C1 segment of cervical spinal cord (tissue), 14 donors: Measurements from ENCODE around the gene RNF13.
"Not testable (repeated sequence)": the region's sequence is repeated elsewhere in the genome, so short reads cannot be mapped to it uniquely, and the experiment has no call there.

ENCODE experiments used
- DNase-seq, 14 donors: peaks; one replicate each; lab custom pipeline; 2025; lab: John Stamatoyannopoulos, UW

Gene RNF13

GRCh38 chr3:149839469-149839868 lies 26.5 kb downstream of the RNF13 start:
- DNase-seq: not testable (repeated sequence)

GRCh38 chr3:149839896-149840295 lies 26.9 kb downstream of the RNF13 start:
- DNase-seq: no peak

- no peak for DNase-seq
Measured at GRCh38 chr3:149843502-149843901, 30.5 kb downstream of the RNF13 start.

GRCh38 chr3:149844091-149844490 lies 31.1 kb downstream of the RNF13 start:
- DNase-seq: no peak

GRCh38 chr3:149845570-149846244 lies 32.7 kb downstream of the RNF13 start:
- DNase-seq: no peak

GRCh38 chr3:149848238-149848637 lies 35.2 kb downstream of the RNF13 start:
- no peak for DNase-seq

- no peak for DNase-seq
Measured at GRCh38 chr3:149848688-149849087, 35.7 kb downstream of the RNF13 start.

- no peak for DNase-seq
Measured at GRCh38 chr3:149850787-149851584, 38.0 kb downstream of the RNF13 start.

GRCh38 chr3:149858911-149859310 lies 45.9 kb downstream of the RNF13 start:
- no peak for DNase-seq

GRCh38 chr3:149860881-149861280 lies 47.9 kb downstream of the RNF13 start:
- DNase-seq: no peak

- no peak for DNase-seq
Measured at GRCh38 chr3:149867563-149867962, 54.5 kb downstream of the RNF13 start.

GRCh38 chr3:149871855-149872254 lies 58.8 kb downstream of the RNF13 start:
- no peak for DNase-seq

- DNase-seq: no peak
Measured at GRCh38 chr3:149872589-149872988, 59.6 kb downstream of the RNF13 start.

- no peak for DNase-seq
Measured at GRCh38 chr3:149877668-149878067, 64.7 kb downstream of the RNF13 start.

GRCh38 chr3:149879872-149880271 lies 66.9 kb downstream of the RNF13 start:
- DNase-seq: peak in 7 of 14 donors; percentile 4 to 54 (median 32)

GRCh38 chr3:149881879-149882278 lies 68.9 kb downstream of the RNF13 start:
- DNase-seq: no peak

GRCh38 chr3:149883134-149883533 lies 70.1 kb downstream of the RNF13 start:
- DNase-seq: no peak

- DNase-seq: not testable (repeated sequence)
Measured at GRCh38 chr3:149883860-149884259, 70.8 kb downstream of the RNF13 start.

- not testable (repeated sequence) for DNase-seq
Measured at GRCh38 chr3:149884848-149885247, 71.8 kb downstream of the RNF13 start.

- no peak for DNase-seq
Measured at GRCh38 chr3:149886957-149887356, 73.9 kb downstream of the RNF13 start.

- no peak for DNase-seq
Measured at GRCh38 chr3:149891621-149892020, 78.6 kb downstream of the RNF13 start.

- no peak for DNase-seq
Measured at GRCh38 chr3:149892371-149892770, 79.4 kb downstream of the RNF13 start.

- no peak for DNase-seq
Measured at GRCh38 chr3:149894205-149894604, 81.2 kb downstream of the RNF13 start.
